GM18907 (cell line): ENCODE data around the gene HGS.

Source experiments
- ATAC-seq: cut with Tn5 transposase; IDR thresholded peaks from one replicate; pipeline ENCODE4 v1.9.1; 2021; ENCODE audit warnings: mild to moderate bottlenecking, moderate library complexity; ENCODE audit not compliant: unreplicated experiment

HGS gene

DNA sequence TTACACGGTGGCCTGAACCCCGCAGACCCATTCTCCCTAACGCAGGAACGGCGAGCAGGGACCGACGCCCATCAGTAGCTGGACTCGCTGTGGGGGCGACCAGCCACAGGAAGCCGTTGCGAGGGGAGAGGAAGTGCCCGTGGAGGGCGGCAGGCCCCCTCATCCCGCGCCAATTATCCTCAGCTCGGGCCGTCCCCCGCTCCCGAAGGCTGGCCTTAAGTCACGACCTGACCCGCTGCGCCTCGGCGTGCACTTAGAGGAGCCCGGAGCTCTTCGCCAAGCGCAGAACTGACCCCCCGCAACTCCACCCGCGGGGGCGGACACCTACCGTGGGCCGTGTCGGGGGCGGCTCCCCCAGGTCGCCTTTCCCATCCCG, 615 bp upstream of the HGS start:
- no peak for ATAC-seq

DNA sequence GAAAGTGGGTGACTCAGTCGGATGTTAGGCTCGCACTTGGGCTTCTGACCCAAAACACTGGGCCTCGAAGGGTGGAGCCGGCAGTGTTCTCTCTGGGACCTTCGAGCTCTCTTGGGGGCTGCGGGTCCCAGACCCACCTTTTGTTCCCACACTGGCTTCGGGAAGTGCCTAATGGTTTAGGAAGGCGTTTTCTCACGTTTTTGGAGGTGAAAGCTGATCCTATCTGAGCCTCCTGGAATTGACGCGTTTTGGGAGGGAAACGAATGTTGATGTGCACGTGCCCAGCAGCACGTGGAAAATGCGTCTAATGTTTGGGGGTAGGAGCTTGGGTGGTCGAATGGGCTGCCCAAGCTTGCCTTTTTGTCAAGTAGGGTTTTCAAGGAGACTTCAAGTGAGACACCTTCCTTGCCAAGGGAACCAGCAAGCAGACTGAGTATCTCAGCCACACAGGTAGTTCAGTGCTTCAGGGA, 666 bp downstream of the HGS start:
- ATAC-seq, result no peak

DNA sequence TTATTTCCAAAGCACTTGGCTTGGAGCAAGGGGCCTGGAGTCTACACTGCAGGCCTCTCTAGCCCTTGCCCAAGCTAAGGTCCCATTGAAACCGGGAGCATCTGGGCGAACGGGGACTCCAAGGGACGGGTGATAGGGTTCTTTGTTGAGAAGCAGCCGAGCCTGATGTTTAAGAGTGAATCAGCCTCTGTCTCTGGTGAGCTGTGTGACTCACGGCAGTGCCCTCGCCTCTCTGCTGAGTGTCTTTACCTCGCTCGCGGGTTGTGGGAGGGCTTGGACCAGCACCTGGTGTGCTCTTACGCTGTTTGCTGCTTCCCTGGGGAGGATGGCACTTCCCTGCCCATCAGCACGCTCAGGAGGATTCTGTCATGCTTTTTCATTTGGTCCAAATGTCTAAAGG, 1.3 kb downstream of the HGS start:
- ATAC-seq, result no peak

DNA sequence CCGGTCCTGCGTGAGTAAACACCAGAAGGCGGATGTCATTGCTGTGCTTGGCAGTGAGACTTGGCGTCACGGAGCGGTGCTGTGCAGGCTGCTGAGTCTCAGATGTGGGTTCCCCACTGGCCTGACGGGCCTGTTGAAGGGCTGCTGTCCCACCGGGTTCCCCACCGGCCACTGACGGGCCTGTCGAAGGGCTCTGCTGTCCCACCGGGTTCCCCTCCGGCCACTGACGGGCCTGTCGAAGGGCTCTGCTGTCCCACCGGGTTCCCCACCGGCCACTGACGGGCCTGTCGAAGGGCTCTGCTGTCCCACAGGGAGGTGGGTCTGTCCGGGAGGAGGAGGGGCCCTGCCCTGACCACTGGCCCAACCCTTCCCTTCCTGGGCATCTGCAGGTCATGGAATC, 2.8 kb downstream of the HGS start:
- ATAC-seq, result no peak

DNA sequence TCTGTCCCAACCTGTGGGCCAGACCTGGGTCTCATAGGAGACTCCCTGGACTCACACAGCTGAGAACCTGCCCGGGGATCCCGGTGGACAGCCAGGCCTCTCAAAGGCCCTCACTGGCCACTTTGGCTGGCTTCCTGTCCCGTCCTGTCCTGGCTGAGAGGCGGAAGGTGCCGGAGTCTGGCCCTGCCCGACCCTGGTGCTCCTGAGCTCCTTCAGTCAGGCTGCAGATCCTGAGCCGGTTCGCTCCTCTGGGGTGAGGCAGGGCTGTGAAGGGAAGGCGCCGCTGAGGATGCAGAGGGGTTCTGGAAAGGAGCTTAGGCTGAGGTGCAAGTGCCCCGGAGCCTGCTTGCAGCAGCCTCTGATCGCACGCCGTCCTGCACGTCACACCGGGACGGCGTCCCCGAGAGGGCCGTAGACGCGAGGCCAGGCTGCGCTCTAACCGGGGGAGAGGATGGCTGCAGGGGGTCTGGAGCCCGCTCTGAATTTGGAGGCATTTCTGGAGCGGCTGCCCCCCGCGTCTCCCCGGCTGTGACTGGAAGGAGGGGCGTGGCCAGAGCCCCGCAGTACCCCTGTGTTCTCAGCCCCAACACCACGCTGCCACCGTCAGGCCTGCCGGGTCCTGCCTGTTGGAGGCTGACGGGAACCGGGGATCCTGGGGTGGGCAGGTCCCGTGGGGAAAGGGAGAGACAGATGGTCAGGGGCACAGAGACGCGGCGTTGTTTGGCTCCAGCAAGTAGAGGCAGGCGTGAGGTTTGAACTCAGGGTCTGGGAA, 4.1 kb downstream of the HGS start:
- no peak for ATAC-seq

DNA sequence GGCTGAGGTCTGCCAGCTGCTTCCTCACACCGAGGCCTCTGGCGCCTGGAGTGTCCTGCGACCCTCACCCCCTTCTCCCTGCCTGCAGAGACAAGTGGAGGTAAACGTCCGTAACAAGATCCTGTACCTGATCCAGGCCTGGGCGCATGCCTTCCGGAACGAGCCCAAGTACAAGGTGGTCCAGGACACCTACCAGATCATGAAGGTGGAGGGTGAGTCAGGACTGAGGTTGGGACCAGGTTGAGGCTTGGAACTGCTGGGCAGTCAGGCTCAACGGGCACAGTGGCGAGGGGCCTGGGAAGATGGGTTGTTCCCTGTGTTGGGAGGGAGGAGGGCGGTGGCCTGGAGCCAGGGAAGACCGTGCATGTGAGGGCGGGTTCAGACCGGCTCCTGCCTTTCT, 4.8 kb downstream of the HGS start:
- ATAC-seq, result no peak

DNA sequence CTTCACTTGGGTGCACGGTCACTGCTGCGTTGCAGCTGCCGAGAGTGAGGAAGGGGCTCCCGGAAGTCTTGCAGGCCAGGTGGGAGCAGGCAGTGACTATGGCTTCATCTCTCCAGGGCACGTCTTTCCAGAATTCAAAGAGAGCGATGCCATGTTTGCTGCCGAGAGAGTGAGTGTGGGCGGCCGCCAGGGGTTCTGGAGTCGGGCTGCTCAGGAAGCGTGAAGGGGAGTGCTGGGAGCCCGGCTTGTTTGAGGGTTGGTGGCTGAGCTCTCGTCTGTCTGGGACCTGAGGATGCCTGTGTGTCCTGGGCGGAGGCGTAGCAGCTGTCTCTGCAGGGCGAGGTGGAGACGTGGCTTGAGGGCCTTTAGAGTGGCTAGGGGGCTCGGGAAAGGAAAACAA, 6.3 kb downstream of the HGS start:
- ATAC-seq, result no peak

DNA sequence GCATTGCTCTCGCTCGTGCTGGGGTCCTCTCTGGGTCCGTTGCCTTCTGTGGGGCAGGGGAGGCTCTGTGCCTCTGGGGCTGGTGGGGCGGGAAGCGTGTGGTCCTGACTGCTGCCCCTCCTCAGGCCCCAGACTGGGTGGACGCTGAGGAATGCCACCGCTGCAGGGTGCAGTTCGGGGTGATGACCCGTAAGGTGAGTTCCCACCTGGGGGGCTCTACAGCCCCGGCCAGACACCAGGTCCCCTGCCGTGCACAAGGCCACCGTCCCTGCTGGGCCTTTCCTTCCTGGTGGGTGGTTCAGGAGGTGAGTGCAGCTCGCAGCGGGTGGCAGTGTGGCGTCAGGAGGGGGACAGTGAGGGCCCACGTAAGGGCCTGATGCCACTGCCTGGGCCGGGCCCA, 6.7 kb downstream of the HGS start:
- no peak for ATAC-seq

DNA sequence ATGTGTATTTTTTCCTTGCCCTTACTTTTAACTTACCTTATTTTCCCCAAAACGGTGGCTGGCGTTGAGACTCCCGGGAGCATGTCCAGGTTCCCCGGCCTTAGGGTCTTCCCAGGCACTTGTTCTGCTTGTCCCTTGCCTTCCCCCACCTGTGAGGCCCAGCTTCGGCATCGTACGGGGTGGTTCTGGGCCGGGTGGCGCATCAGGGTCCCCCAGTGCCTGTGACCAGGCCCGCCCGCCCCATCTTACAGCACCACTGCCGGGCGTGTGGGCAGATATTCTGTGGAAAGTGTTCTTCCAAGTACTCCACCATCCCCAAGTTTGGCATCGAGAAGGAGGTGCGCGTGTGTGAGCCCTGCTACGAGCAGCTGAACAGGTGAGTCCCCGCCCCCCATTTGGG, 7.4 kb downstream of the HGS start:
- ATAC-seq, result no peak

DNA sequence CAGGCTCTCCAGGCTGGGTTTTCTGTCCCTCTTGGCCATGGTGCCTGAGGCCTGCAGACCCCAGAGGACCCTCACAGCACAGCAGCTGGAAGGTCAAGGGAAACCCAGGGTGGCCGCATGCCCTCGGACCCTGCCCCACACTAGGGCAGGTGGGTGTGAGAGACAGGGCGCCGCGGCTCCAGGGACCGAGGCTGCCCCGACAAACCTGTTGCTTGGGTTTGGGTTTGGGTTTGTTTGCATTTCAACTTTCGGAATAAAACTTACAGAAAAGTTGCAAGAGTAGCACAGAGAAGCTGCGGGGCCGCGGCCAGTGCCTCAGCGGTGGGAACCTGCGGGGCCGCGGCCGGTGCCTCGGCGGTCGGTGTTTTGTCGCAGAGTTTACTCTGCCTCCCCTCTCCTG, 7.8 kb downstream of the HGS start:
- ATAC-seq, result no peak

DNA sequence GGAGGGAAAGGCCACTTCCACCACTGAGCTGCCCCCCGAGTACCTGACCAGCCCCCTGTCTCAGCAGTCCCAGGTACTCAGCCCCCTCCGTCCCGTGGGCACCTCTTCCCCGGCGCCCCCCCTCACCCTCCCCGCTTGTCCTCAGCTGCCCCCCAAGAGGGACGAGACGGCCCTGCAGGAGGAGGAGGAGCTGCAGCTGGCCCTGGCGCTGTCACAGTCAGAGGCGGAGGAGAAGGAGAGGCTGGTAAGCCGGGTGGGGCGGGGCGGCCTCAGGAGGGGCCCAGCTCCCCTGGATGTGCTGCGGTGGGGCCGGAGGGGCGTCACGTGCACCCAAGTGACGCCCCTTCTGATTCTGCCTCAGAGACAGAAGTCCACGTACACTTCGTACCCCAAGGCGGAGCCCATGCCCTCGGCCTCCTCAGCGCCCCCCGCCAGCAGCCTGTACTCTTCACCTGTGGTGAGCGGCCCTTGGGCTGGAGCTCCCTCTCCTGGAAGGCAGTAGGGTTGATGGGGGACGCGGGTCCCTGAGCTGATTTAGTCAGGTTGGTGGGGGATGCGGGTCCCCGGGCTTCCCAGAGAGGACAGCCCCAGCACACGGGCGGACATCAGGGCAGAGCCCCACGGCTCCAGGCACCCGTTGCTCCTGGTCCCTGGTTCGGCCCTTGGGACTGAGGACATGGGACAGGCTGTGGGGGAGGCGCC, 9.8 kb downstream of the HGS start:
- no peak for ATAC-seq

DNA sequence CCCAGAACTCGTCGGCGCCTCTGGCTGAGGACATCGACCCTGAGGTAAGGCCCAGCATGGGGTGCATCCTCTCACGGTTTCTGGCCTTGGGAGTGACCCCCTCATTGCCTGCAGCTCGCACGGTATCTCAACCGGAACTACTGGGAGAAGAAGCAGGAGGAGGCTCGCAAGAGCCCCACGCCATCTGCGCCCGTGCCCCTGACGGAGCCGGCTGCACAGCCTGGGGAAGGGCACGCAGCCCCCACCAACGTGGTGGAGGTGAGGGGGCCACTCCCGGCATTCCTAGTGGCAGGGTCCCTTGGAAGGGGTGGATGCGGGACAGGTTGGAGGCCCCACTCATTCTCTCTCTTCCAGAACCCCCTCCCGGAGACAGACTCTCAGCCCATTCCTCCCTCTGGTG, 11.0 kb downstream of the HGS start:
- ATAC-seq, result no peak

DNA sequence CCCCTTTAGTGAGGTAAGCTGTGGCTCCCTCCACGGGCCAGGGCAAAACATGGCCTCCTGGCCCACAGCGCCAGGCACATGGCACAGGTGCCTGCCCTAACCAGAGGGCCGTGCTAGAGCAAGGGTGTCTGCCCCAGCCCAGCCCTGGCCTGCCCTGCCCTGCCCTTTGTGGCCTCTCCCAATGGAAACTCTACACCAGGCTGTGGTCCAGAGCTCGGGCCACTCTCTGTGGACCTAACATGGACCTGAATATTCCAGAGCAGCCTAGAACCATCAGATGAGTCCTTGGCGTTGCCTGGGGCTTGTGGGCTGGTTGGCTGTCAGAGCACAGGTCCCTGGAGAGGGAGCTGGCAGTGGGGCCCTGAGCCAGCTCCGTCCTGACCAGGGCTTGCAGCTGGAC, 11.4 kb downstream of the HGS start:
- no peak for ATAC-seq

DNA sequence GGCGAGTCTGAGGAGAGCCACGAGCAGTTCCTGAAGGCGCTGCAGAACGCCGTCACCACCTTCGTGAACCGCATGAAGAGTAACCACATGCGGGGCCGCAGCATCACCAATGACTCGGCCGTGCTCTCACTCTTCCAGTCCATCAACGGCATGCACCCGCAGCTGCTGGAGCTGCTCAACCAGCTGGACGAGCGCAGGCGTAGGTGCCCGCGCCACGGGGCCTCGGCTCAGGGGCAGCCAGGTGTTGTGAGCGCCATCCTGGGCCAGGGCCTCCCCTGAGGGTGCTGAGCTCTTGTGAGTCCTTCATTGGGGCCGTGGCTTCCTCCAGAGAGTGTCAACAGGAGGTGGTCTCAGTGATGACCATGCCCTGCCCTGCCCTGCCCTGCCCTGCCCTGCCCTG, 12.0 kb downstream of the HGS start:
- ATAC-seq, result no peak

DNA sequence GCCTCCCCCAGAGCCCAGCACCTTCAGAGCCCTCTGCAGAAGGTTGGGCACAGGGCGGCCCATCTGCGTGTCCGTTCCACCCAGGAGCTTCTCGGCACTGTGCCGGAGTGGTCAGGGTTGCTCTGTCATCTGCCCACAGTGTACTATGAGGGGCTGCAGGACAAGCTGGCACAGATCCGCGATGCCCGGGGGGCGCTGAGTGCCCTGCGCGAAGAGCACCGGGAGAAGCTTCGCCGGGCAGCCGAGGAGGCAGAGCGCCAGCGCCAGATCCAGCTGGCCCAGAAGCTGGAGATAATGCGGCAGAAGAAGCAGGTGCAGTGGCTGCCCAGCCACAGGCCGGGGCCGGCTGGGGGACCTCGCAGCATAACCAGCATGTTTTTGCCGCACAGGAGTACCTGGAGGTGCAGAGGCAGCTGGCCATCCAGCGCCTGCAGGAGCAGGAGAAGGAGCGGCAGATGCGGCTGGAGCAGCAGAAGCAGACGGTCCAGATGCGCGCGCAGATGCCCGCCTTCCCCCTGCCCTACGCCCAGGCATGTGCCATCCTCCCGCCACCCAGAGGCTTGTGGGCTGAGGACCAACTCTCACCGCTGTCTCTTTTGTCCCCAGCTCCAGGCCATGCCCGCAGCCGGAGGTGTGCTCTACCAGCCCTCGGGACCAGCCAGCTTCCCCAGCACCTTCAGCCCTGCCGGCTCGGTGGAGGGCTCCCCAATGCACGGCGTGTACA, 12.6 kb downstream of the HGS start:
- no peak for ATAC-seq

DNA sequence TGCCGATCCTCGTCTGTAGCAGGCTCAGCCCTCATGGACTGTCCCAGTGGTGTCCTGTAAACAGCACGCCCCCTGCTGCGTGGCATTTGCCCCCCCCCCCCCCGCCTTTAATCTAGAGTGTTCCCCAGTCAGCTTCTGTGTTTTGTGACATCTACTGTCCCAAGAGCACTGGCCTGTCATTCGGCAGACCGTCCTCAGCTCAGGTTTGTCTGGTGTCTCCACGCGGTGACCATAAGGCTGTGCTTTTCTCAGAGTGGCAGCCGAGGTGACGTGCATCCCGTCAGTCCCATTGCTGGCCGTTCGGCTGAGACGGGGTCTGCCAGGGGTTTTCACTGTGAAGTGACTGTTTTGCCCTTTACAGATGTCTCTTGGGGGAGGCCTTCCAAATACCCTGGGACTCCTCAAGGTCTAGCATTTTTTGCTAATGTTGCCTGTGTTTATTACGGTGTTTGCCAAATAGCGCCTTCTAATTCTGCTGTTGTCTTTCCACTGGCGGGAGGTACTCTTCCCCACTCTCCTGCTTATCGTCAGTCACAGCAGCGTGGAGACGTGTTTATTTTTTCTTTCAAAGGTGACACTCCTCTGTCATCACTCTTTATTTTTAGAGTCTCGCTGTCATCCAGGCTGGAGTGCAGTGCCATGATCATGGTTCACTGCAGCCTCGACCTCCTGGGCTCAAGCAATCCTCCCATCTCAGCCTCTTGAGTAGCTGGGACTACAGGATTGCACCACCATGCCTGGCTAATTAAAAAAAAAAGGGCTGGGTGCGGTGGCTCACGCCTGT, 13.6 kb downstream of the HGS start:
- ATAC-seq, result no peak

DNA sequence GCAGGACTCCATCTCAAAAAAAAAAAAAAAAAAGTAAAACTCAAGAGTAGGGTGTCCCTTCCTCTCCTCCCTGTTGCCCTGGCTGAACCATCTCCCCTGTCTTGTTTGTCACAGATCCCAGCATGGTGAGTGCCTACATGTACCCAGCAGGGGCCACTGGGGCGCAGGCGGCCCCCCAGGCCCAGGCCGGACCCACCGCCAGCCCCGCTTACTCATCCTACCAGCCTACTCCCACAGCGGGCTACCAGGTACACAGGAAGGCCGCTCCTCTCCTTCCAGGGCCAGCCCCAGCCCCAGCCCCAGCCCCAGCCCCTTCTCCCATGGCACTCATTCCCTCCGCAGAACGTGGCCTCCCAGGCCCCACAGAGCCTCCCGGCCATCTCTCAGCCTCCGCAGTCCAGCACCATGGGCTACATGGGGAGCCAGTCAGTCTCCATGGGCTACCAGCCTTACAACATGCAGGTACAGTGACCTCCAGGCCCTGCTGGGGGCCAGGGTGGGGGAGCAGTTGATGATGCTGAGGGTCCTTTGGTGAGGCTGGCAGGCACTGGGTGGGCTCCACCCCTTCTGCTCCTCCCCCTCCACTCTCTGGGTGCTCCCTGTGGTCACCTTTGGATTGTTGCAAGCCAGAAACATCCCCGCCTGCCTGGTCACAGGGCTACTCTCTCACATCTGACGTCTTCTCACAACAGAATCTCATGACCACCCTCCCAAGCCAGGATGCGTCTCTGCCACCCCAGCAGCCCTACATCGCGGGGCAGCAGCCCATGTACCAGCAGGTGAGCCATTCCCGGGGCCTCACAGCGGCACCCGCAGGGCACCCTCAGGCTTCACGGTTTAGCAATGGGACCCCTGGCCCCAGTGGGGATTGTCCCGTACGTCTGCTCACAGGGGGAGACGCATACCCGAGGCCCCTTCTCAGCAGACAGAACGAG, 16.8 kb downstream of the HGS start:
- ATAC-seq, result no peak

DNA sequence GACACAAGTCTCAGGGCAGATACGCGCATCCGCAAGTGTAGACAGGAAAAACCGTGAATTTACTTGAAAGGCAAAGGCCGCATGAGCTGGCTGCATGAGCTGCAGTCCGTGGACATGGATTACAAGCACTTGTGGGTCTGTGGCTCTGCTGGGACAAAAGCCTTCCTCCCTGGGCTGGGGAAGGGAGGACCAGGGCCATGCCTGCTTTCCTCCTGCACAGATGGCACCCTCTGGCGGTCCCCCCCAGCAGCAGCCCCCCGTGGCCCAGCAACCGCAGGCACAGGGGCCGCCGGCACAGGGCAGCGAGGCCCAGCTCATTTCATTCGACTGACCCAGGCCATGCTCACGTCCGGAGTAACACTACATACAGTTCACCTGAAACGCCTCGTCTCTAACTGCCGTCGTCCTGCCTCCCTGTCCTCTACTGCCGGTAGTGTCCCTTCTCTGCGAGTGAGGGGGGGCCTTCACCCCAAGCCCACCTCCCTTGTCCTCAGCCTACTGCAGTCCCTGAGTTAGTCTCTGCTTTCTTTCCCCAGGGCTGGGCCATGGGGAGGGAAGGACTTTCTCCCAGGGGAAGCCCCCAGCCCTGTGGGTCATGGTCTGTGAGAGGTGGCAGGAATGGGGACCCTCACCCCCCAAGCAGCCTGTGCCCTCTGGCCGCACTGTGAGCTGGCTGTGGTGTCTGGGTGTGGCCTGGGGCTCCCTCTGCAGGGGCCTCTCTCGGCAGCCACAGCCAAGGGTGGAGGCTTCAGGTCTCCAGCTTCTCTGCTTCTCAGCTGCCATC, 17.7 kb downstream of the HGS start:
- no peak for ATAC-seq
